Panc1 (cell line): Measurements from ENCODE around the gene TMEM117. TPM values are rescaled to one million over a fixed set of nuclear protein-coding genes. Genes with fewer than 3 reads are reported as not detected.

Experiments used
- ATAC-seq: fragments of 200-7000 bp; cut with Tn5 transposase; 2 replicates; pipeline ENCODE4 v1.9.1; 2020; ENCODE audit warnings: mild to moderate bottlenecking, moderate library complexity
- BruUV-seq: library from RNA; stranded (reverse); fragments of 400-500 nt; replicated peaks from 2 replicates; lab custom pipeline; 2021; lab: Mats Ljungman, UMichigan
- CTCF ChIA-PET: fragments of 300-600 bp; sonication (Branson Sonifier 250); formaldehyde crosslinking; loops from one replicate; lab custom pipeline; 2022; ENCODE audit warnings: antibody characterized with exemption; lab: Charles Lee
- POLR2A ChIA-PET: fragments of 300-600 bp; sonication (Branson Sonifier 250); formaldehyde crosslinking; loops from one replicate; lab custom pipeline; 2022; ENCODE audit warnings: antibody characterized with exemption; lab: Charles Lee
- DNase-seq: peaks from one replicate; pipeline ENCODE4 v3.0.0-alpha.2; 2010; ENCODE audit warnings: low read depth, low spot score
- H3K27ac ChIP-seq: 2 replicates; pipeline ENCODE4 v1.5.1; 2011; ENCODE audit warnings: mild to moderate bottlenecking, low read length, inconsistent platforms
- H3K27me3 ChIP-seq: fragments of 200-500 bp; sonication (Bioruptor generic); 2 replicates; pipeline ENCODE4 v1.6.0; 2014; ENCODE audit warnings: low read length, inconsistent platforms; ENCODE audit not compliant: control insufficient read depth, insufficient read depth
- H3K36me3 ChIP-seq: fragments of 200-500 bp; sonication (Bioruptor generic); 2 replicates; pipeline ENCODE4 v1.5.1; 2014; ENCODE audit warnings: inconsistent platforms, mild to moderate bottlenecking, low read length, moderate library complexity; ENCODE audit not compliant: control insufficient read depth, insufficient read depth
- H3K4me1 ChIP-seq: 2 replicates; pipeline ENCODE4 v1.5.1; 2011; ENCODE audit warnings: inconsistent platforms, mild to moderate bottlenecking, low read length, moderate library complexity; ENCODE audit not compliant: control insufficient read depth, insufficient read depth
- H3K4me3 ChIP-seq, 2 experiments: 2 replicates each; pipeline ENCODE4 v1.5.1; 2011 to 2012; ENCODE audit warnings: low read depth in 2 of 2, low read length in 2 of 2, mild to moderate bottlenecking in 2 of 2, inconsistent platforms in 1 of 2, moderate library complexity in 1 of 2
- H3K9me3 ChIP-seq: fragments of 200-500 bp; sonication (Bioruptor generic); 2 replicates; pipeline ENCODE4 v1.5.1; 2014; ENCODE audit warnings: low read depth, mild to moderate bottlenecking, inconsistent platforms, low read length, moderate library complexity; ENCODE audit not compliant: control insufficient read depth, insufficient read depth
- POLR2AphosphoS5 ChIP-seq: IDR thresholded peaks from 2 replicates; pipeline ENCODE4 v1.6.1; 2012; ENCODE audit warnings: mild to moderate bottlenecking, low read depth, low read length, moderate library complexity
- REST ChIP-seq, 2 experiments: IDR thresholded peaks; 2 replicates each; pipeline ENCODE4 v1.6.1; 2011 to 2012; ENCODE audit warnings: low read depth in 2 of 2, control low read depth in 1 of 2, low read length in 1 of 2, mild to moderate bottlenecking in 1 of 2, moderate library complexity in 1 of 2; ENCODE audit not compliant: insufficient read depth in 1 of 2
- SIN3A ChIP-seq: IDR thresholded peaks from 2 replicates; pipeline ENCODE4 v1.6.1; 2012; ENCODE audit warnings: low read depth, mild to moderate bottlenecking, low read length, moderate library complexity, borderline replicate concordance; ENCODE audit not compliant: insufficient read depth
- TCF7L2 ChIP-seq: IDR thresholded peaks from 2 replicates; pipeline ENCODE4 v1.6.1; 2011; ENCODE audit warnings: mild to moderate bottlenecking, low read depth, low read length, inconsistent platforms
- in situ Hi-C: cut with HindIII; loops from 2 replicates; pipeline ENCODE4 v1.10.0; 2016; ENCODE audit warnings: low sequenced_read_pairs, low pct_unique_long_range_greater_than_20kb
- intact Hi-C: fragments of 100-400 bp; cut with micrococcal nuclease; formaldehyde crosslinking; loops from one replicate; pipeline ENCODE4 v1.10.0; 2022; ENCODE audit not compliant: unreplicated experiment
- total RNA-seq: library from RNA; stranded (reverse); gene quantifications from one replicate; pipeline ENCODE4 v1.2.1, GENCODE V29; 2021; ENCODE audit not compliant: unreplicated experiment
- TF ChIP-seq, protein P1 (sequence below): fragments of 450-650 bp; IDR thresholded peaks from 2 replicates; pipeline ENCODE4 v1.5.1; 2017; ENCODE audit warnings: mild to moderate bottlenecking

The TMEM117 gene
- total RNA-seq, 1 experiment from 2014 or later: 5.5 TPM

DNA sequence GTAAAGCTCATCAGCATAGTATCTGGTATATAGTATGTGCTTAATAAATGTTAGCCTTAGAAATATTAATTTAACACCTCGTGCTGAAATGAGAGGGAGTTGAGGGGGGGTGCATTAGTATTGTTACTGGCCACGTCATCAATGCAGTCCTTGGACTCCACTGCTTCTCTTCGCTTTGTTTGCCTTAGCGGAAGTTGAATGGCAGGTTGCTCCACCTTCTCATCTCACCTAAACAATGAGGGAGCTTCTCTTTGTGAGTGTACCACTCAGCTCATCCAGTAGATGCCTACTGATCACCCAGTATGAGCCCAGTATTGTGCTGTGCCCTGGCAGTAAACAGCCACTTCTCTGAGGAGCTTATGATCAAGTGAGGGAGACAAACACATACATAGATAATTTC lies 4.5 kb downstream of the TMEM117 start:
- H3K36me3 ChIP-seq: no peaks in the 10 kb centered on the region
- no TSS peak for BruUV-seq
- ATAC-seq (no peak), DNase-seq (no peak)
- POLR2A ChIA-PET: no interaction called here
- in situ Hi-C loops: no loop called here
- no peaks in the 10 kb centered on the region for H3K27me3 ChIP-seq
- CTCF ChIA-PET: no interaction called here
- 0 out of 2 replicates have a peak, but pooled peaks cover under 1% of the 10 kb centered on the region for H3K4me1 ChIP-seq
- TF ChIP-seq POLR2AphosphoS5 (no peak), SIN3A (no peak), REST (IDR thresholded peaks at IDR 0.05; ENCODE audit: insufficient read depth in 1 of 2, low read depth in 2 of 2, low read length in 1 of 2) (no peak), TCF7L2 (no peak)
- TF ChIP-seq, protein P1, sequence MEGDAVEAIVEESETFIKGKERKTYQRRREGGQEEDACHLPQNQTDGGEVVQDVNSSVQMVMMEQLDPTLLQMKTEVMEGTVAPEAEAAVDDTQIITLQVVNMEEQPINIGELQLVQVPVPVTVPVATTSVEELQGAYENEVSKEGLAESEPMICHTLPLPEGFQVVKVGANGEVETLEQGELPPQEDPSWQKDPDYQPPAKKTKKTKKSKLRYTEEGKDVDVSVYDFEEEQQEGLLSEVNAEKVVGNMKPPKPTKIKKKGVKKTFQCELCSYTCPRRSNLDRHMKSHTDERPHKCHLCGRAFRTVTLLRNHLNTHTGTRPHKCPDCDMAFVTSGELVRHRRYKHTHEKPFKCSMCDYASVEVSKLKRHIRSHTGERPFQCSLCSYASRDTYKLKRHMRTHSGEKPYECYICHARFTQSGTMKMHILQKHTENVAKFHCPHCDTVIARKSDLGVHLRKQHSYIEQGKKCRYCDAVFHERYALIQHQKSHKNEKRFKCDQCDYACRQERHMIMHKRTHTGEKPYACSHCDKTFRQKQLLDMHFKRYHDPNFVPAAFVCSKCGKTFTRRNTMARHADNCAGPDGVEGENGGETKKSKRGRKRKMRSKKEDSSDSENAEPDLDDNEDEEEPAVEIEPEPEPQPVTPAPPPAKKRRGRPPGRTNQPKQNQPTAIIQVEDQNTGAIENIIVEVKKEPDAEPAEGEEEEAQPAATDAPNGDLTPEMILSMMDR: no peak
- H3K9me3 ChIP-seq: no peaks in the 10 kb centered on the region
- intact Hi-C loops: no loop called here
- no peak overlapping the region for H3K27ac ChIP-seq
- no peak overlapping the region for H3K4me3 ChIP-seq

DNA sequence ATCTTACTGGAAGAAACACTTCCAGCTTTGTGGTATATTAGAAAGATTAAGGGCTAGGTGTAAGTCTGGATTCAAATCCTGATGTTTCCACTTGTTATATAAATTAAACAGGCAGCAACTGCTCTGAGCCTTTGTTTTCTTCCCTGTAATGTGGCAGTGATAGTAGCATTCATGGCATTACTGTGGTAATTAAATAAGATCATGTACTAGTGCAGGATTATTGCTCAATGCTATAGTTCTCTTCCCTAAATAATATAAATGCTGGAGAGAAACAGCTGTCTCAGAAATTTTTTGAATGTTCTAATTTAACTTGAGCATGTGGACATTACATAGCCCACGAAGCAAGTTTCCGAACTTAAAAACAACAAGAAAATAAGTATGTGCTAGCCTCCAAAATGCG lies 5.4 kb downstream of the TMEM117 start:
- ATAC-seq (no peak), DNase-seq (no peak)
- no peak overlapping the region for H3K27ac ChIP-seq
- no peaks in the 10 kb centered on the region for H3K36me3 ChIP-seq
- no peaks in the 10 kb centered on the region for H3K27me3 ChIP-seq
- intact Hi-C loops: no loop called here
- no peak for TF ChIP-seq REST (IDR thresholded peaks at IDR 0.05; ENCODE audit: insufficient read depth in 1 of 2, low read depth in 2 of 2, low read length in 1 of 2)
- no peak for TF ChIP-seq POLR2AphosphoS5
- no peak for TF ChIP-seq SIN3A
- TF ChIP-seq, protein P1: no peak
- TF ChIP-seq TCF7L2: no peak
- ChIA-PET CTCF (no interaction called here), POLR2A (no interaction called here)
- in situ Hi-C loops: no loop called here
- no peaks in the 10 kb centered on the region for H3K9me3 ChIP-seq
- H3K4me3 ChIP-seq: no peak overlapping the region
- no peaks in the 10 kb centered on the region for H3K4me1 ChIP-seq
- no TSS peak for BruUV-seq
